ENCODE results near the gene CHIC1.

- no peak for TF ChIP-seq REST (IDR thresholded peaks at IDR 0.05)
- TF ChIP-seq EP300 (IDR thresholded peaks at IDR 0.05), result no peak
- TF ChIP-seq SMC3 (IDR thresholded peaks at IDR 0.05), result no peak
- TF ChIP-seq JUN (IDR thresholded peaks at IDR 0.05), result no peak
Observed at GRCh38 chrX:73681408-73681807, 118.4 kb downstream of the CHIC1 start.

Measured in A549 (cell line).